Mammary epithelial cell (primary cell): Measurements from ENCODE around the gene PBRM1.

Source experiments
- CTCF ChIP-seq, 2 donors: IDR thresholded peaks in 1 of 2; conservative IDR thresholded peaks in 1 of 2; 2 replicates each; pipeline ENCODE4 v1.5.1; 2011 to 2012; ENCODE audit warnings: inconsistent platforms in 2 of 2, low read length in 2 of 2, mild to moderate bottlenecking in 2 of 2, control low read depth in 1 of 2, low read depth in 1 of 2; ENCODE audit not compliant: insufficient read depth in 1 of 2; ENCODE audit errors: extremely low read depth in 1 of 2
- EZH2 ChIP-seq: IDR thresholded peaks from 2 replicates; pipeline ENCODE4 v1.6.1; 2012; ENCODE audit warnings: low read length, inconsistent platforms, borderline replicate concordance

- TF ChIP-seq CTCF (conservative IDR thresholded peaks at IDR 0.05 in 1 of 2, IDR thresholded peaks at IDR 0.05 in 1 of 2; ENCODE audit: extremely low read depth in 1 of 2, insufficient read depth in 1 of 2, low read depth in 1 of 2, low read length in 2 of 2), result no peak
- no peak for TF ChIP-seq EZH2
Observed at GRCh38 chr3:52719618-52720017, 33.9 kb upstream of the PBRM1 start.
